Central memory CD8-positive, alpha-beta T cell (primary cell): Measurements from ENCODE around the gene ZNF516.
A peak's percentile ranks its signal among the peaks of the same experiment; 100 is the strongest.

Source experiments
- ATAC-seq: fragments of 150-1000 bp; cut with Tn5 transposase; replicated peaks from 2 replicates; pipeline ENCODE4 v1.10.0; 2022; ENCODE audit warnings: mild to moderate bottlenecking, moderate FRiP score, moderate number of reproducible peaks; ENCODE audit not compliant: poor library complexity, severe bottlenecking; ENCODE audit errors: extremely low read depth
- DNase-seq, 2 donors: peaks; one replicate each; pipeline ENCODE4 v3.0.0; 2021; ENCODE audit warnings: low spot score in 2 of 2
- H3K27ac Mint-ChIP-seq: one replicate; pipeline ENCODE4 v1.8.0; 2022; ENCODE audit warnings: low read depth, mild to moderate bottlenecking, moderate library complexity, mixed read lengths
- H3K27me3 Mint-ChIP-seq: one replicate; pipeline ENCODE4 v1.8.0; 2022; ENCODE audit warnings: mixed read lengths
- H3K36me3 Mint-ChIP-seq: one replicate; pipeline ENCODE4 v1.8.0; 2022; ENCODE audit warnings: mild to moderate bottlenecking, moderate library complexity, mixed read lengths; ENCODE audit not compliant: insufficient read depth
- H3K4me1 Mint-ChIP-seq: one replicate; pipeline ENCODE4 v1.8.0; 2022; ENCODE audit warnings: mixed read lengths
- H3K4me3 Mint-ChIP-seq: one replicate; pipeline ENCODE4 v1.8.0; 2022; ENCODE audit warnings: mild to moderate bottlenecking, moderate library complexity, mixed read lengths
- H3K9me3 Mint-ChIP-seq: one replicate; pipeline ENCODE4 v1.8.0; 2022; ENCODE audit warnings: mixed read lengths

The ZNF516 gene

DNA sequence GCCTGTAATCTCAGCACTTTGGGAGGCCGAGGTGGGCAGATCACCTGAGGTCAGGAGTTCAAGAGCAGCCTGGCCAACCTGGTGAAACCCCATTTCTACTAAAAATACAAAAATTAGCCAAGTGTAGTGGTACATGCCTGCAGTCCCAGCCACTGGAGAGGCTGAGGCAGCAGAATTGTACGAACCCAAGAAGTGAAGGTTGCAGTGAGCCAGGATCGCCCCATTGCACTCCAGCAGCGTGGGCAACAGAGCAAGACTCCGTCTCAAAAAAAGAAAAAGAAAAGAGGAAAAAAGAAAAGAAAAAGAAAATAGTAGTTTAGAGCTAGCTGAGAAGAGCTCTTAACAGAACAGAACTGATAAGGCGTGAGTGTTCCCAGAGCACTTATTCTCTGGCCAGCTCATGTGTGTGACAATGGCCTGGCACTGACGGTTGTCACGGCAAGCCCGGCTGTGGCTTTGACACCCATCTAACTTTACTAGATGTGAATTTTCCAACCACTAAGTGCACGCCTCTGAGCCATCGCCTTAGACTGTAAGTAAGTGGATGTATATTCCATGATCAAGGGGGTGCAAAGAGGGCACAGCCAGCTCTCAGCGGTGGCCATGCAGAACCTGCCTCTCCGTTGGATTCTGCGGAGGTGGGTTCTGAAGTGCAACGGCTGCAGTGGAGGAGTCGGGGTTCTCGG, 80.0 kb downstream of the ZNF516 start:
- DNase-seq (no peak), ATAC-seq (no peak)
- Mint-ChIP-seq H3K27me3 (peaks cover 34% of the 10 kb centered on the region), H3K4me3 (no peak overlapping the region), H3K36me3 (no peaks in the 10 kb centered on the region), H3K4me1 (no peaks in the 10 kb centered on the region), H3K9me3 (no peaks in the 10 kb centered on the region), H3K27ac (no peak overlapping the region)

DNA sequence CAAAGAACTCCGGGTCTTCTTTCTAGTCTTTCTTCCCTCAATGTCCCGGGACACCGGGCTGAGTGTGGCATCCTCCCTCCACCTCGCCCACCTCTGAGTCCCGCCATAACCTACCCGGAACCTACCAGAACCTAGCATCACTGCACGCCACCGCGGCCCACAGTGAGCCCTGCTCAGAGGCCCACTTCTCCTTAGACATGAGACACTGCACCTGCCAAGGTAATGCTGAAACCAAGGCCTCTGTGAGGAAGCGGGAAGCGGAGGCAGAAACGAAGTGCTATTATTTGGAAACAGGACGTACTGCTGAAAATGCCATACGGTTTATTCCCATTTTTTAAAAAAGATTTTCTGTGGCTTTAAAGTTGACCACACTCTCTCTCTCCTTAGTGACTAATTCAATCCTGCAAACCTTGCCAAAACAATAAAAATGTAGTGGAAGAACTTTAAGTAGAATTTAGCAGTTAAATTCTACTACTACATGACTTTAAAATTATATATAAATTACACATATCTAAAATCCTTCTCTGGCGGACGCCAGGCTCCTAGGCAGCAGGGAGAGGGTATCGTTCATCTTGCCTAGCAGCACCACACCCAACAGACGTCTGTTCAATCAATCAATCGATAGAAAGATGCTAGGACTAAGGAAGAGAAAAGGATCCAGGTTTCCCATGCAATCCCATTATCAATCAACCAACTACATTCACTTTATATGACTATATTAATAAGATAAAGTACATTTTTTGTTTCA, 82.0 kb downstream of the ZNF516 start:
- H3K4me3 Mint-ChIP-seq: no peak overlapping the region
- DNase-seq (no peak), ATAC-seq (no peak)
- H3K4me1 Mint-ChIP-seq: no peaks in the 10 kb centered on the region
- H3K9me3 Mint-ChIP-seq: no peaks in the 10 kb centered on the region
- H3K36me3 Mint-ChIP-seq: no peaks in the 10 kb centered on the region
- no peak overlapping the region for H3K27ac Mint-ChIP-seq
- peaks cover 36% of the 10 kb centered on the region for H3K27me3 Mint-ChIP-seq

DNA sequence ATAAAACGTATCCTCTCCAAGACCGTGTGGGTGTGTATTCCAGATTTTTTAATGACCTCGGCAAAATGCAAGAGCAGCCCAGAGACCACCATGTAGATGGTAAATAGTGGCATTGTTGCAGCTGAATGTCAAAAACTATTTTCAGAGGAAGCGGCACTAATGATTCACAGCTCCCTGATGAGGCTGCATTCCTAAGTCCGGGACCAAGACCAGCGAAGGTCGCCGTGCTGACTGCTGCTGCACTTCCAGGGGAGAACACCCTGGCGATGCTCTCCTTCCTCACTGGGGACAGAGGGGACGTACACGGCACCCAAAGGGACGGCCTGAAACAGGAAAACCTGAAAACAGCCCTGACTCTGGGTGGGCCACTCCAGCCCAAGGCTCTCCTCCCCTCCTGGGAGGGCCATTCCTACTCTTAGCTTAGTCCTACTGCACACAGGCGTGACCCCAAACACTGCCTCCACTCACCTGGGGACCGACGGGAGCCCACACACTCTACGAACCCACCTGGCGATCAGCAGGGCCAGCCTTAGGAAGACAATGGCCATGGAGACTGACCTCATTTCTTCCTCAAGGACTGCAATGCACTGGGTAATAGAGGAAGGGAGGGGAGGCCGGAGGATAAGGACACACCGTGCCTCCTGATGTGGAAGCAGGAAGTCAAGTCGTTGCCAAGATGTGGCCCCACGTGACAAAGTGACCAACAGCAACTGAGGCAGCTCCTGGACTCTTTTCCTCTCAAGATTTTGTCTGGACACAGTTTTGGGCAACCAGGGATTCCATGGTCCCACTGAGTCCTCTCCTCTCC, 82.8 kb downstream of the ZNF516 start:
- Mint-ChIP-seq H3K27ac (no peak overlapping the region), H3K27me3 (peaks cover 43% of the 10 kb centered on the region), H3K4me3 (no peak overlapping the region), H3K4me1 (no peaks in the 10 kb centered on the region), H3K36me3 (no peaks in the 10 kb centered on the region), H3K9me3 (no peaks in the 10 kb centered on the region)
- DNase-seq: no peak
- ATAC-seq: no peak

DNA sequence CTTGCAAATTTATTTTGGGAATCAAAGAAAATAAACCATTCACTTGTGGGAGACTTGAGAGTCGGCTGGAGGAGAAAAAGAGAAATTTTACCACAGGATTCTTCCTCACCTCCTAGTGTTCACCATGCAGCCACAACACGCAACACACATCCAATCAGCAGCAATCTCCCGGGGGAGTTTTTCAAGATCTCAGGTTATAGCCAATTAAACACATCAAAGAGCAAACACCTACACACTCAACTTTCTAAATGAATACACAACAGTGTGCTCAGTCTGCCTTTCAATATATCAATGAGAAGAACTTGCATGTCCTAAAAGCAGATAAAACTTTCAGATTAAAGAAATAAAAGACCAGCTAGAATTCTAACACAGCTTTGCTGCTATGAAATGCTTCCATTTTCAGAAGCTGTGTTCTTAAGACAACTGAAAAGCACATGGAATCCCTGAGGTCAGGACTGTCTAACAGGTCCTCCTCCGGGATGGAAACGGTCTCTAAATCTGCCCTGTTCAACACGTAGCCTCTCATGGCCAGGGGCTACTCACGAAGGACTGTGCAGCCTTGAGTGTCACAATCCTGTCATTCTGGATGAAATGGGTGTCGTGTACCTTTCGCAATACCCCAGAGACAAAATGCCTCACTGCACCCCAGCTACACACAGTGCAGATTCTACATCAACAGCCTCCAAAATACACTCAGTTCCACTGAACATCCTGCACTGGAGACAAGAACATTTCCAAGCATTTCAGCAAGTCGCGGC, 84.2 kb downstream of the ZNF516 start:
- Mint-ChIP-seq H3K9me3 (no peaks in the 10 kb centered on the region), H3K4me1 (peaks cover 5% of the 10 kb centered on the region), H3K27me3 (peaks cover 52% of the 10 kb centered on the region), H3K36me3 (no peaks in the 10 kb centered on the region), H3K4me3 (no peak overlapping the region), H3K27ac (no peak overlapping the region)
- ATAC-seq: no peak
- no peak for DNase-seq

DNA sequence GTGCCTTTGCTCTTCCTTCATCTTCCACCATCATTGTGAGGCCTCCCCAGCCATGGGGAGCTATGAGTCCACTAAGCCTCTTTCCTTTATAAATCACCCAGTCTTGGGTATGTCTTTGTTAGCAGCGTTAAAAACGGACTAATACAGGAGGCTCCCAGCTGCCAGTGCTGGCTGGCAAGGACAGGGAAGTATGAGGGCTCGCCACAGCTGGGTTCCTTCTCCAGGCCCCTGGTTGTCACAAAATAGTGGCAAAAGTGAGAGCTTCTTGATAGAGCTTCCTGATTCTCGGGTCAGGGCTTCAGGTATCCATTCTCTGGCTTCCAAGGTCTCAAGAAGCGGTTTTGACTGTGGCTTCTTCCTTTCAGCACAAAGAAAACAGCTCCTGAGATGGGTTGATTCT, 85.0 kb downstream of the ZNF516 start:
- DNase-seq (no peak), ATAC-seq (no peak)
- Mint-ChIP-seq H3K4me1 (peaks cover 6% of the 10 kb centered on the region), H3K36me3 (no peaks in the 10 kb centered on the region), H3K27me3 (peaks cover 50% of the 10 kb centered on the region), H3K4me3 (no peak overlapping the region), H3K9me3 (no peaks in the 10 kb centered on the region), H3K27ac (no peak overlapping the region)

DNA sequence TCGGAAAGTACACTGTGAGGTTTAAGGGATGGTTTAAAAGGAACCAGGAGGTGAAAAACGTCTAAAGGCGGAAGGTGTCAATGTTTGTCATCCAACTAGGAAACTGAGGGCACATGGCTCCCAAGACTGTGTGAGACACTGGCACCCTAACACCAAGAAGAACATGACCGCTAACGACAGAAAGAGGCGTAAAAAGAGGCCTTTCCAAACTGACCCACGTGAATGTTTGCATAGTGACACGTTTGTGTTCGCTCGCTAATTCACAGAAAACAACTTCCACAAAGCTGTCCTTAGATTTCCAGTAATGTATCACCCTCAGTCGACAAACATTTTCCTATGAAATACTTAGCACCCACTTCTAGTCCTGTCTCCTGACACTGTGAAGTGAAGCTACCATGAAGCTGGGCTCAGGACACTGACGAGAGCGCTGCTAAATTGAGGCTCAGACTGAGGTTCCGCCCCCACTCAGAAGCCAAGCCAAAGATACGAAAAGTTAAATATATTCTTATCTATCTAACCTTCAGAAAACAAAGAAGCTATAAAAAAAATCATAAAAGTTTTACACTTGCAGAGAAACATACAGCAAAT, 86.5 kb downstream of the ZNF516 start:
- Mint-ChIP-seq H3K27me3 (peaks cover 44% of the 10 kb centered on the region), H3K4me1 (peaks cover 6% of the 10 kb centered on the region), H3K4me3 (no peak overlapping the region), H3K36me3 (no peaks in the 10 kb centered on the region), H3K9me3 (no peaks in the 10 kb centered on the region), H3K27ac (no peak overlapping the region)
- DNase-seq: no peak
- no peak for ATAC-seq

DNA sequence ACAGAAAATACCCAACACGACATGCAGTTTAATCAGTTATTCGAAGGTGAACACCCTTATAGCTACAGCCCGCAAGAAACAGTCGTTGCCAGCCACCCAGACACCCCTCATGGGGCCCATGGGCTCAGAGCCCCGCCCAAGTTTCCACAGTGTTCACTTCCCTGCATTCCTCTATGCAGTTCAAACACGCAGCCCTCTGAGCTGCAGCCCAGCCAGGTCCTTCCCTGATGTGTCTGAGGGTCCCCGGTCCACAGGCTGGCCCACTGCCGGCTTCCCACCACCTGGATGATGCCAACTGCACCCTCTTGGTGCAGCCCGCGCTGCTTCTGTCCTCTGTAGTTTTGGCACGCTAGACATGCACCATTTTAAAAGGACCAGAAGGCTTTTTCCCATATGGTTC, 87.4 kb downstream of the ZNF516 start:
- peaks cover 44% of the 10 kb centered on the region for H3K27me3 Mint-ChIP-seq
- H3K4me3 Mint-ChIP-seq: no peak overlapping the region
- no peaks in the 10 kb centered on the region for H3K36me3 Mint-ChIP-seq
- no peak overlapping the region for H3K27ac Mint-ChIP-seq
- H3K4me1 Mint-ChIP-seq: peaks cover 6% of the 10 kb centered on the region
- ATAC-seq (no peak), DNase-seq (no peak)
- no peaks in the 10 kb centered on the region for H3K9me3 Mint-ChIP-seq

DNA sequence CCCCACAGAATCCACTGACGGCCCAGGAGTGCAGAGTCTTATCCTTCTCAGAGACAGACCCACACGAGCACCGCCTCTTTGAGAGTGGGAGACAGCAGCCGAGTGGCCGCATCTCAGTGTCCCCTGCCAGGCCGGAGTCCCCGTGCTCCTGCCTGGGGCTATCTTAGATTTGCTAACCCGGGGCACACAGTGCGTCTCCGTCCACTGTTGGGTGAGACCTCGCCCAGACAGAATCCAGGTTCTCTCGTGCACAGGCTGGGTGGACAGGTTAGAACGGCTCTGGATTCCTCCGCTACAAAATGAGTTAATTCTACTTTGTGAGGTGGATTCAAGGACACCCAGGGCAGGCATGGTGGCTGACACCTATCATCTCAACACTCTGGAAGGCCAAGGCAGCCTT, 88.3 kb downstream of the ZNF516 start:
- DNase-seq: no peak
- Mint-ChIP-seq H3K4me1 (peaks cover 6% of the 10 kb centered on the region), H3K4me3 (no peak overlapping the region)

DNA sequence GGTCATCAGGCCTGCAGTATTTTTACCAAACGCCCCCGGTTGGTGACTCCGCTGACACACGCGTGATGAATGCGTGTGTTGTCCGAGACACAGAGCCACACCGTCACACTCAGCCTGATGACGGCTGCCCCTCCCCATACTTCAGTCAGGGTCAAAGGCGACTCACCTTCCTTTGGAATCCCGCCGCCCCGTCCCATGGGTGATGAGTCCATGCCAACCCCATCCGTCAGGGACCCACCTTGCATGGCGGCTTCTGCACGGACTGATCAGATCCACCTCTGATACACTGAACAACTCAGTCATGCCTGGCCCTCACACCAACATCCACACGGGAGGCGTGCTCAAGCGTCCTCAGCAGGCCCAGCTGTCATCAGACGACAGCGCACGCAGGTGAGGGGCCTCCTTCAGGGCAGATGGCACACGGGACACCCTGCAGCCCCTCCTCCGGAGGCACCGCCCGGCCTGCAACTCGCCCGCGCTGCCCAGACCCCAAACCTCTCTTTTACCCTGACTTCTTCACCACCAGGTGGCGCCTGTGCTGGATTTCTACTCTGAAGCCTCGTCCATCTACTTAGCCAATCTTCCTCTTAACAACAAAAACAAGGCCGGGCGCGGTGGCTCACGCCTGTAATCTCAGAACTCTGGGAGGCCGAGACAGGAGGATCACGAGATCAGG, 89.2 kb downstream of the ZNF516 start:
- peaks cover 37% of the 10 kb centered on the region for H3K27me3 Mint-ChIP-seq
- no peaks in the 10 kb centered on the region for H3K9me3 Mint-ChIP-seq
- no peak overlapping the region for H3K4me3 Mint-ChIP-seq
- no peak overlapping the region for H3K27ac Mint-ChIP-seq
- no peaks in the 10 kb centered on the region for H3K36me3 Mint-ChIP-seq
- DNase-seq (peak in 1 of 2 donors; percentile 25), ATAC-seq (no peak)
- peaks cover 6% of the 10 kb centered on the region for H3K4me1 Mint-ChIP-seq

More for the DNA sequence above, 88.3 kb downstream of the ZNF516 start:
- no peaks in the 10 kb centered on the region for H3K36me3 Mint-ChIP-seq
- no peak overlapping the region for H3K27ac Mint-ChIP-seq
- ATAC-seq: no peak
- H3K27me3 Mint-ChIP-seq: peaks cover 44% of the 10 kb centered on the region
- H3K9me3 Mint-ChIP-seq: no peaks in the 10 kb centered on the region

DNA sequence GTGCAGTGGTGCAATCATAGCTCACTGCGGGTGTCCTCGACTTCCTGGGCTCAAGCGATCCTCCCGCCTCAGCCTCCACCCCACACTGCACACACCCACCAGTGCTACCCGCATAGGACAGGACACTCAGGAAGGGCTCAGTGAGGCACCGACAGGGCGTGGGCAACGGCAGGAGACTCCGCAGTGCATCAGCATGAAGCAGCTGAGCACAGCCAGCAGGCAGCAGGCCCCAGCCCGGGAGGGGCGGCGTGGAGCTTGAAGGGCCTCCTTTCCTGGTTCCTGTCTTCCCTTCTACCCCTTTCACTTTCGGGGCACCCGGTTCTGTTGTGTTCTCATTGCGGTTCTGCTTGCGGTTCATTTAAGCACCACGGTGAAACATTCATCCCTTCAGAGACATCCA, 89.8 kb downstream of the ZNF516 start:
- no peaks in the 10 kb centered on the region for H3K9me3 Mint-ChIP-seq
- H3K27me3 Mint-ChIP-seq: peaks cover 32% of the 10 kb centered on the region
- ATAC-seq (no peak), DNase-seq (no peak)
- H3K4me1 Mint-ChIP-seq: peaks cover 6% of the 10 kb centered on the region
- H3K27ac Mint-ChIP-seq: no peak overlapping the region
- H3K36me3 Mint-ChIP-seq: no peaks in the 10 kb centered on the region
- no peak overlapping the region for H3K4me3 Mint-ChIP-seq

DNA sequence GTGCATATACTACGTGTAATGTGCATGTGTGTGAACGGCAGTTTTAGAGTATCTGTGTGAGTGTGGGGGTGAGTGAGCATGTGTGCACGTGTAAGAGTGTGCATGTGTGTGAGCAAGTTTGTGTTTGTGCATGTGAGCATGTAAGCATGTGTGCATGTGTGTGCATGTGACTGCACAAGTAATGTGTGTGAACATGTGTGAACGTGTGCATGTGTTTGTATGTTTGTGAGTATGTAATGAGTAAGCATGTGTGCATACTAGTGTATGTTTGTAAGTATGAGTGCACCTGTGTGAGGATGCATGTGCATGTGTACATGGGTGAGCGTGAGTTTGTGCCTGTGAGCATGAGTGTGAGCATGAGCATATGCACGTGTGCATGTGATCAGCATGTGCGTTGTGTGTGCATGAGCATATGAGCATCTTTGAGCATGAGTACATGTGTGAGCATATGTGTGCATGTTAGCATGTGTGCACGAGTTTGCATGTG, 90.7 kb downstream of the ZNF516 start:
- DNase-seq: no peak
- ATAC-seq: no peak
- Mint-ChIP-seq H3K27me3 (peaks cover 24% of the 10 kb centered on the region), H3K36me3 (no peaks in the 10 kb centered on the region), H3K4me3 (no peak overlapping the region), H3K4me1 (peaks cover 6% of the 10 kb centered on the region), H3K9me3 (no peaks in the 10 kb centered on the region), H3K27ac (no peak overlapping the region)
